Testis (tissue), 2 donors: ENCODE data around the gene THOC6.

Experiments used
- CTCF ChIP-seq, 3 experiments: fragments of 450-650 bp in 2 of 3; fragments of 200-600 bp in 1 of 3; sonication (generic) in 1 of 3; IDR thresholded peaks; one replicate each; pipeline ENCODE4 v1.5.1; 2016 to 2019; ENCODE audit warnings: antibody characterized with exemption in 3 of 3, mild to moderate bottlenecking in 2 of 3, moderate library complexity in 1 of 3
- POLR2A ChIP-seq: fragments of 450-650 bp; IDR thresholded peaks from one replicate; pipeline ENCODE4 v1.6.1; 2017; ENCODE audit warnings: antibody characterized with exemption, mild to moderate bottlenecking, moderate library complexity

- no peak for TF ChIP-seq CTCF (IDR thresholded peaks at IDR 0.05)
- TF ChIP-seq POLR2A: no peak
Observed at GRCh38 chr16:3070608-3071111, 46.8 kb downstream of the THOC6 start.
